WERI-Rb-1 (cell line): ENCODE measurements around the gene UQCRC1.

Experiments
- DNase-seq: peaks from one replicate; pipeline ENCODE4 v3.0.0-alpha.2; 2020
- H3K27ac ChIP-seq: fragments of 250-450 bp; sonication (Bioruptor Pico); 2 replicates; pipeline ENCODE4 v1.5.1; 2020; ENCODE audit warnings: mild to moderate bottlenecking, moderate library complexity
- H3K27me3 ChIP-seq: fragments of 250-450 bp; sonication (Bioruptor Pico); 2 replicates; pipeline ENCODE4 v1.5.1; 2021; ENCODE audit warnings: mild to moderate bottlenecking, low read depth, moderate library complexity; ENCODE audit not compliant: insufficient read depth, severe bottlenecking
- H3K36me3 ChIP-seq: fragments of 250-450 bp; sonication (Bioruptor Pico); 2 replicates; pipeline ENCODE4 v1.5.1; 2020; ENCODE audit warnings: mild to moderate bottlenecking, moderate library complexity
- H3K4me3 ChIP-seq: 2 replicates; pipeline ENCODE4 v1.5.1; 2011; ENCODE audit warnings: low read depth, mild to moderate bottlenecking, control low read depth, low read length
- H3K9me3 ChIP-seq: fragments of 250-450 bp; sonication (Bioruptor Pico); 2 replicates; pipeline ENCODE4 v1.5.1; 2021; ENCODE audit warnings: mild to moderate bottlenecking, moderate library complexity; ENCODE audit not compliant: severe bottlenecking
- TF ChIP-seq, protein P1 (sequence below): IDR thresholded peaks from 2 replicates; pipeline ENCODE4 v1.5.1; 2011; ENCODE audit warnings: low read depth, mild to moderate bottlenecking, control low read depth, inconsistent platforms, low read length

The UQCRC1 gene

DNA sequence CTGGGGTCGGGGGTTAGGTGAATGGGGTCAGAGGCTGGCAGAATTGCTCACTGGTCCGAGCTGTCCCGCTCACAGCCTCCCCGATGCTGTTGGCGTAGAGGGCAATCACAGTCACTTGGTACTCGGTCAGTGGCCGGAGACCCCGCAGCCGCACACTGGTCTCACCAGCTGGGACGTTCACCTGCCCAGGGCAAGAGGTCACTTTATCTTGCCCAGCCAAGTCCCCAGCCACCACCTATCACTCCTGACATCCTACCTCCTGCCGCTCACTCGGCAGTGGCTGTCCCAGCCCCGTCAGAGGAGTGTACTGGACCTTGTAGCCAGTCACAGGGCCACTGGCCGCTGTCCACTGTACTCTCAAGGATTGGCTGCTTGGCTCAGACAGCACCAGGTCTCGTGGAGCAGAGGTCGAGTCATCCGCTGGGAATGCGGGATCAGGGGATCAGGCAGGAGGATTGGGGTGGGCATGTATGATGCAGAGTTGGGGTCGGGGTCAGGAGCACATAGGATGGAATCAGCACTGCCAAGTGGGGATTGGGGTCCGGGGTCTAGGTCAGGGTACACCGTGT lies 16.8 kb downstream of the UQCRC1 start:
- peaks cover 3% of the 10 kb centered on the region; the same call in 1 of the 2 replicates for H3K36me3 ChIP-seq
- no peak for DNase-seq
- H3K9me3 ChIP-seq: no peaks in the 10 kb centered on the region
- TF ChIP-seq, protein P1, sequence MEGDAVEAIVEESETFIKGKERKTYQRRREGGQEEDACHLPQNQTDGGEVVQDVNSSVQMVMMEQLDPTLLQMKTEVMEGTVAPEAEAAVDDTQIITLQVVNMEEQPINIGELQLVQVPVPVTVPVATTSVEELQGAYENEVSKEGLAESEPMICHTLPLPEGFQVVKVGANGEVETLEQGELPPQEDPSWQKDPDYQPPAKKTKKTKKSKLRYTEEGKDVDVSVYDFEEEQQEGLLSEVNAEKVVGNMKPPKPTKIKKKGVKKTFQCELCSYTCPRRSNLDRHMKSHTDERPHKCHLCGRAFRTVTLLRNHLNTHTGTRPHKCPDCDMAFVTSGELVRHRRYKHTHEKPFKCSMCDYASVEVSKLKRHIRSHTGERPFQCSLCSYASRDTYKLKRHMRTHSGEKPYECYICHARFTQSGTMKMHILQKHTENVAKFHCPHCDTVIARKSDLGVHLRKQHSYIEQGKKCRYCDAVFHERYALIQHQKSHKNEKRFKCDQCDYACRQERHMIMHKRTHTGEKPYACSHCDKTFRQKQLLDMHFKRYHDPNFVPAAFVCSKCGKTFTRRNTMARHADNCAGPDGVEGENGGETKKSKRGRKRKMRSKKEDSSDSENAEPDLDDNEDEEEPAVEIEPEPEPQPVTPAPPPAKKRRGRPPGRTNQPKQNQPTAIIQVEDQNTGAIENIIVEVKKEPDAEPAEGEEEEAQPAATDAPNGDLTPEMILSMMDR: no peak
- H3K27ac ChIP-seq: no peak overlapping the region
- H3K4me3 ChIP-seq: no peak overlapping the region
- no peaks in the 10 kb centered on the region for H3K27me3 ChIP-seq

GRCh38 chr3:48591886-48592518 lies 17.4 kb downstream of the UQCRC1 start:
- Histone ChIP-seq H3K9me3 (no peaks in the 10 kb centered on the region), H3K36me3 (no peaks in the 10 kb centered on the region; the same call in 1 of the 2 replicates), H3K27me3 (no peaks in the 10 kb centered on the region), H3K4me3 (no peak overlapping the region), H3K27ac (no peak overlapping the region)
- no peak for DNase-seq
- TF ChIP-seq, protein P1: no peak

- Histone ChIP-seq H3K27me3 (no peaks in the 10 kb centered on the region), H3K4me3 (no peak overlapping the region), H3K27ac (no peak overlapping the region), H3K36me3 (peaks cover 2% of the 10 kb centered on the region), H3K9me3 (no peaks in the 10 kb centered on the region)
- TF ChIP-seq, protein P1: no peak
- DNase-seq: no peak
These were observed 18.0 kb downstream of the UQCRC1 start for GRCh38 chr3:48591436-48591835.

DNA sequence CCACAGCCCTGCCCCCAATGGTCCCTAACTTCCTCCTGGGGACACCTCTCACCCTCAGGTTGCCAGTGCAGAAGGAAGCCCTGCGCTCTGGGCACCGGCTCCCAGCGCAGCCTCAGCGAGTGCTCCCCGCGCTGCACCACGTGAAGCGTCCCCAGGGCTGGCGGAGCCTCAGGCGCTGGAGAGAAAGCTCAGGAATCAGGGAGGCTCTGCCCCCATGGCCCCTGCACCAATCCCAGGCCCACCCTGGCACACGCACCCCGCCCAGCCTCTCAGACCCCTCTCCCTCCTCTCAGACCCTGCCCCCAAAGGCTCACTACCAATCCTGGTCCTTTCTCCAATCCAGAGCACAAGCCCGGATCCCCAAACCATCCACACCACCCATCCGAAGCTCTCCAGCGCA lies 21.2 kb downstream of the UQCRC1 start:
- H3K36me3 ChIP-seq: peaks cover 8% of the 10 kb centered on the region

GRCh38 chr3:48587686-48588085 lies 21.8 kb downstream of the UQCRC1 start:
- no peak overlapping the region for H3K4me3 ChIP-seq
- no peak overlapping the region for H3K27ac ChIP-seq
- peaks cover 8% of the 10 kb centered on the region for H3K36me3 ChIP-seq
- H3K9me3 ChIP-seq: no peaks in the 10 kb centered on the region
- no peak for DNase-seq
- TF ChIP-seq, protein P1: no peak
- no peaks in the 10 kb centered on the region for H3K27me3 ChIP-seq

More for the DNA sequence above, 21.2 kb downstream of the UQCRC1 start:
- TF ChIP-seq, protein P1: no peak
- DNase-seq: no peak
- Histone ChIP-seq H3K4me3 (no peak overlapping the region), H3K27ac (no peak overlapping the region), H3K9me3 (no peaks in the 10 kb centered on the region), H3K27me3 (no peaks in the 10 kb centered on the region)
